Measurements from ENCODE around the gene SLC5A10.

SLC5A10 gene

DNA sequence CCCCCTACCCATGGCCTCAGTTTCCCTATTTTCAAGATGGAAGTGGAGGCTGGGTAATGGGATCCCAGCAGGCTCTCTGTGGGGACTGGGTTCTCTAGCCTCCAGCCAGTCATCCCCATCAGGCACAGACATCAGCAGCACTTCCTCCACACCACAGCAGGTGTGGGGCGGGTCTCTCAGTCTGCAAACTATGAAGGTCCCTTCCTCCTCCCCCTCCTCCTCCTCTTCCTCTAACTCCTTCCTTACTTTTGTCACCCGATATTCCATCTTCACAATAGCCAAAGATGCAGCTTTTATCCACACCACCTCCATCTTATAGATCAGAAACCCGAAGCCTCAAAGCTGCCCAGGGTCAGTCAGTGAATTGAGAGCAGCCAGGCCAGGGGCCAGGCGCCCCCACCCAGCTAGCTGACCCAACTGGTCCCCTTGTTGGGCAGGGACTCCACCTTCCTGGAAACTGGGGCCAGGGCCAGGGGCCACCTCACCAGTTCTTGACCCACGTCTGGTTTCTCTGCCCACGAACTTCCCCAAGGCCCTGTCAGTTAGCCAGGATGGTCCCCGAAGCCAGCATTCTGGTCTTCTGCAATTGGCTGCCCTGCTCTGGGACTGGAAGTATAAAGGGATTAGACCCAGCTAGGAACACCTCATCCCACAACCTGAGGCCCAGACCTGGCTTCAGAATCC is 50.1 kb downstream of the SLC5A10 start:
- DNase-seq (ENCODE audit: low spot score): no peak
- H3K4me3 ChIP-seq: no peak overlapping the region
- H3K27ac ChIP-seq: peak overlapping the region in 1 of 2 donors; percentile 22
- TF ChIP-seq, protein P1, sequence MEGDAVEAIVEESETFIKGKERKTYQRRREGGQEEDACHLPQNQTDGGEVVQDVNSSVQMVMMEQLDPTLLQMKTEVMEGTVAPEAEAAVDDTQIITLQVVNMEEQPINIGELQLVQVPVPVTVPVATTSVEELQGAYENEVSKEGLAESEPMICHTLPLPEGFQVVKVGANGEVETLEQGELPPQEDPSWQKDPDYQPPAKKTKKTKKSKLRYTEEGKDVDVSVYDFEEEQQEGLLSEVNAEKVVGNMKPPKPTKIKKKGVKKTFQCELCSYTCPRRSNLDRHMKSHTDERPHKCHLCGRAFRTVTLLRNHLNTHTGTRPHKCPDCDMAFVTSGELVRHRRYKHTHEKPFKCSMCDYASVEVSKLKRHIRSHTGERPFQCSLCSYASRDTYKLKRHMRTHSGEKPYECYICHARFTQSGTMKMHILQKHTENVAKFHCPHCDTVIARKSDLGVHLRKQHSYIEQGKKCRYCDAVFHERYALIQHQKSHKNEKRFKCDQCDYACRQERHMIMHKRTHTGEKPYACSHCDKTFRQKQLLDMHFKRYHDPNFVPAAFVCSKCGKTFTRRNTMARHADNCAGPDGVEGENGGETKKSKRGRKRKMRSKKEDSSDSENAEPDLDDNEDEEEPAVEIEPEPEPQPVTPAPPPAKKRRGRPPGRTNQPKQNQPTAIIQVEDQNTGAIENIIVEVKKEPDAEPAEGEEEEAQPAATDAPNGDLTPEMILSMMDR (IDR thresholded peaks at IDR 0.05): no peak

DNA sequence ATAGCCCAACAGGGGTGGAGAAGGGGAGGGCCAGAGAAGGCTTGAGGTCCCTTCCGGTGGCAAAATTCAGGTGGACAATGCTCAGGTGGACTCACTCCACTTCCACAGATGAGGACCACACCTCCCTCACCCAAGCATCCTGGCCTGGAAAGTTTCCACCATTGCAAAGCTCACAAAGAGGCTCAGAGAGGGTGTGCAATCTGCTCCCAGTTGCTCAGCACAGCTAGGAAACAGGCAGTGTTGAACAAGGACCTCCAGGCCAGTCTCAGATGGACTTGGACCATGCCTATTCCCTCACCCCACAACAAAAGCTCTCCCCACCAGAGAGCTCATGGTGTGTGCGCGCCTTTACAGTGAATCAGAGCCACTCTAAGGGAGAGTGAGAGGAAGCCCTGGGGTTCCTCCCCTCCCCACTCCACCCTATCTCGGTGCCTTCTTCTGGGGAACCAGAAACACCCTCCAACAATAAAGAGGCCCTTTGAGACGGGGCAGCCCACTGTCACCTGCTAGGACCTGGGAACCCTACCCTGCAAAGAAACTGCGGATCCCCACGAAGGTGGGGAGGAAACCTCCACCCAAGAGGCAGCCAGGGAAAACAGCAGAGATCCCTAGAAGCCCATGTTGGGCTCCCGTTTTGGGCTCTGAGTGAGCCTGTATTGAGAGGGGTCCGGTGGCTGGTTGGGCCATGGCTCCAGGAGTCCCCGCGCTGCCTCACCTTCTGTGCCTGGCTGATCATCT is 51.0 kb downstream of the SLC5A10 start:
- TF ChIP-seq, protein P1 (IDR thresholded peaks at IDR 0.05): no peak
- DNase-seq (ENCODE audit: low spot score): no peak
- H3K4me3 ChIP-seq: peak overlapping the region; percentile 74
- peak overlapping the region in 1 of 2 donors; percentile 22 for H3K27ac ChIP-seq

DNA sequence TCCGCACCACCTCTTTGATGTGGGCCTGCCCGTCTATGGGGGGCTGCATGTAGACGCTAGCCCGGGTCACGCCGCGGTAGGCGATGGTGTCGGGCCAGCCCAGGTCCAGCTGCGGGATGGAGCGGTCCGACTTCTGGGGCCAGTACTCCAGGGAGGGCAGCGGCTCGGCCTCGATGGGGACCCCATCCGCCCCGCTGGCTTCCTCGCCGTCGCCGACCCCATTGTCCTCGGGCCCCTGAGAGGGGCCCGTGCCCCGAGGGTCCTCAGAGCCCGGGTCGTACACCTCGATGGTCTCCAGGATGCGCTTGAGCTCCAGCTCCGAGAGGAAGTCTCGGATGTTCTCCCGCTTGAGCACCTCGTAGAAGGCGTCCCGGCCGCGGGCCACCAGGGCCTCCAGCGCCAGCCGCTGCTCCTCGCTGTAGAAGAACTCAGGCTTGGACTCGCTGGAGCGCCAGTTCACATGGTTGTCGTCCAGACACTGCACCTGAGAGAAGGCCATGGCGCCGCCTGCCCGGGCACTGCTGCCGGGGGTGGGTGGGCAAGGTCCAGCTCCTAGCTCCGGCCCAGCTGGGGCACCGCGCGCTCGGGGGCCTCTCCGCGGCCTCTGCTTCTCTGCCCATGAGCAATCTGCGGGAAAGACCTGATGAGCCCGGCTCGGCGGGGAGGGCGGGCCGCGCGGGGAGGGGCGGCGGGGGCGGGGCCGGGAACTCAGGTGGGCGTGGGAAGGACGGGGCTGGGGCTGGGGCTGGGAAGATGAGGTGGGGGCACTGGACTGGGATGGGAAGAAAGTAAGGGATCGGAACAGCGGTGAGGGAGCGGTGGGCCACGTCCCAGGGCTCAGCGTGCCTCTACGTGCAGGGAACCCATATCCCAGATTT is 51.8 kb downstream of the SLC5A10 start:
- H3K4me3 ChIP-seq: peak overlapping the region; percentile 74
- TF ChIP-seq, protein P1 (IDR thresholded peaks at IDR 0.05): no peak

DNA sequence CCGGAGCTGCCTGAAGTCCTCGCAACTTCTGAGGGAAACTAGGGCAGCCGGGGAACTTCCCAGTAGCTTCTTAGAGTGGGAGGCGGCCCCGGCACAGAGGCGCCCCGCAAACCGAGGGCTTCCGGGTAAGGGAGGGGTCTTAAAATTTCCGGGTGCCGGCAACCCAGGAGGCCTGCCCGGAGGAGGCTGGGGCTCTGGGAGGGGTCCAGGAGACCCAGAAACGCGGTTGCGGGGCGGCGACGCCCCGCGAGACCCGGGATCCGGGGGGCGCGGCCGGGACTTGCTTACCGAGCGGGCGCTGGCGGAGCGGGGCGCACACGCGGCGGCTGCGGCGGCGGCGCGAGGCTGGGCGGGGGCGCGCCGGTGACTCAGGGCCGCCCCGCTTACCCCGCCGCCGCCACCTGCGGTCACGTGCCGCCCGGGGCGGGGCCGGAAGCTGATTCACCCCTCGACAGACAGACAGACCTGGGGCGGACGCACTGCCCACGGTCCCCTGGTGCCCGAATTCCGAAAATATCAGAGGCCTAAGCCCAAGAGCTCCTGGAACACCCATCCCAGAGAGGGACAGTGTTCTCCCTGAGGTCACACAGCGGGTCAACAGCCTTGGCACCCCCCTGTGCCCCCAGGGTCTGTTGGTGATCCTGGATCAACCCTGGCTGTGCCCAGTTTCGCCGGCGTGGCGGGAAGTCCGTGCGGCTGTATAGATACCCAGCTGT is 52.6 kb downstream of the SLC5A10 start, which contains the start of gene FAM83G:
TSS of gene FAM83G (minus strand) at position 344 of the 716 bp plus-strand sequence. CDS start 723 bp downstream, outside the sequence.
- Histone ChIP-seq H3K4me3 (peak within 1 kb of the TSS; percentile 74), H3K27ac (peak within 1 kb of the TSS; percentile 69 to 78)
- DNase-seq (ENCODE audit: low spot score): peak; percentile 82
- TF ChIP-seq, protein P1 (IDR thresholded peaks at IDR 0.05): no peak

More for the DNA sequence above, 51.8 kb downstream of the SLC5A10 start:
- DNase-seq (ENCODE audit: low spot score): no peak
- H3K27ac ChIP-seq: peak overlapping the region; percentile 69 to 78

DNA sequence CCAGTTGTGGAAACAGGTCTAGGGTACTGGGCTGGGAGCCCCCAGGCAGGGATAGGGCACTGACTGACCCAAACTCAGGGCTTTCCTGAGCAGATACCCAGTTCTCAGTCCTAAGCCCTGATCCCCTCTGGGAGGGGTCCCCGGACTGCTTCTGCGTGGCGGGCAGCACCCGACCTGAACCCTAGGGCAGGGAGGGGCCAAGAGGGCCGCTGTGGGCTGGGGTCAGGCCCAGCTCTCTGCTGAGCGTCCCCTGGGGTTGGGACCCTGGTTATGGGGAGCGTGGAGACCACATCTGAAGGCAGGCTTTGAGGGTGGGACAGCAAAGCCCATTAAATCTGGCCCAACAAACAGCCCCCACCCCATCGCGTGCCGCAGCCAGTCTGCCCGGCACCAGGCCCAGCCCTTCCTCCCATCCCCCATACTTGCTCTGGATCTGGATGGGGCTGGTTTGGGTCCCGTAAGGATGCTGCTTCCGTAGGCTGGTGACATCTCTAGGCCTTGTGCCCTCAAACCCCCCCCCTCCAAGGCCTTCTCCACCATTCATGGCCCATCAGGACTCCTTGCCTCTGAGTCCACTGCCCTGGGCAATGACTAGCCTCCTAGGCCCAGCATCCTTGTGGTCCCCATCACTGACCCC is 53.3 kb downstream of the SLC5A10 start:
- Histone ChIP-seq H3K27ac (peak overlapping the region; percentile 40 to 78), H3K4me3 (peak overlapping the region; percentile 74)
- DNase-seq (ENCODE audit: low spot score): no peak
- TF ChIP-seq, protein P1 (IDR thresholded peaks at IDR 0.05): no peak
